A673 (cell line): Measurements from ENCODE around the gene FURIN.

Source experiments
- CTCF ChIP-seq: fragments of 300-800, 200-600 bp; sonication (generic); conservative IDR thresholded peaks from 2 replicates; pipeline ENCODE4 v1.5.1; 2017; ENCODE audit warnings: low read depth, mild to moderate bottlenecking, antibody characterized with exemption, low read length, moderate library complexity, mixed read lengths
- EZH2 ChIP-seq: fragments of 200-600 bp; sonication (generic); IDR thresholded peaks from 2 replicates; pipeline ENCODE4 v1.6.1; 2017; ENCODE audit warnings: borderline replicate concordance, low read depth, mild to moderate bottlenecking, mixed read lengths, antibody characterized with exemption, low read length; ENCODE audit not compliant: poor library complexity, severe bottlenecking

GRCh38 chr15:90879730-90880366 lies 11.5 kb downstream of the FURIN start:
- no peak for TF ChIP-seq CTCF
- TF ChIP-seq EZH2, result no peak
